Suprapubic skin (tissue), 4 donors: ENCODE data around the gene LEFTY1. TPM values are rescaled to one million over a fixed set of nuclear protein-coding genes. Genes with fewer than 3 reads are reported as not detected.

Source experiments
- DNase-seq, 2 donors: peaks; one replicate each; pipeline ENCODE4 v3.0.0-alpha.2; 2019; ENCODE audit warnings: low spot score in 2 of 2
- H3K27ac ChIP-seq: fragments of 200-600 bp; sonication (generic); one replicate; pipeline ENCODE4 v1.5.1; 2019
- H3K27me3 ChIP-seq: fragments of 200-600 bp; sonication (generic); one replicate; pipeline ENCODE4 v1.5.1; 2019
- H3K36me3 ChIP-seq: fragments of 200-600 bp; sonication (generic); one replicate; pipeline ENCODE4 v1.5.1; 2019
- H3K4me1 ChIP-seq: fragments of 200-600 bp; sonication (generic); one replicate; pipeline ENCODE4 v1.5.1; 2019
- H3K4me3 ChIP-seq: fragments of 200-600 bp; sonication (generic); one replicate; pipeline ENCODE4 v1.5.1; 2019; ENCODE audit warnings: mild to moderate bottlenecking
- H3K9me3 ChIP-seq: fragments of 200-600 bp; sonication (generic); one replicate; pipeline ENCODE4 v1.5.1; 2019
- CTCF ChIP-seq, 2 donors: fragments of 200-600 bp in 1 of 2; fragments of 450-650 bp in 1 of 2; sonication (generic) in 1 of 2; IDR thresholded peaks; one replicate each; pipeline ENCODE4 v1.5.1; 2016 to 2019; ENCODE audit warnings: antibody characterized with exemption in 2 of 2, mild to moderate bottlenecking in 1 of 2, moderate library complexity in 1 of 2
- EP300 ChIP-seq: sonication (generic); formaldehyde crosslinking; IDR thresholded peaks from one replicate; pipeline ENCODE4 v1.6.1; 2017; ENCODE audit warnings: antibody characterized with exemption
- POLR2A ChIP-seq, 2 donors: fragments of 450-650 bp; IDR thresholded peaks; one replicate each; pipeline ENCODE4 v1.6.1; 2017; ENCODE audit warnings: antibody characterized with exemption in 2 of 2, mild to moderate bottlenecking in 2 of 2, moderate library complexity in 2 of 2
- POLR2AphosphoS5 ChIP-seq, 3 donors: sonication (generic); formaldehyde crosslinking; IDR thresholded peaks; one replicate each; pipeline ENCODE4 v1.6.1; 2017; ENCODE audit warnings: antibody characterized with exemption in 3 of 3
- WGBS: methylation state at CpG from one replicate; pipeline ENCODE4 v1.1.5; 2018; 5-methylcytosine and 5-hydroxymethylcytosine counted together
- total RNA-seq, 4 donors: library from RNA; depleted of rRNA; stranded (reverse); fragments of >200 nt; gene quantifications; one replicate each; pipeline ENCODE4 v1.1.0, GENCODE V29; 2016

The LEFTY1 gene
- total RNA-seq, 4 donors from 2014 or later, result not detected

- Histone ChIP-seq H3K9me3 (no peaks in the 10 kb centered on the region), H3K36me3 (peaks cover 44% of the 10 kb centered on the region), H3K27me3 (no peaks in the 10 kb centered on the region), H3K27ac (peak overlapping the region; percentile 95), H3K4me1 (peaks cover 60% of the 10 kb centered on the region), H3K4me3 (no peak overlapping the region)
- TF ChIP-seq POLR2A (IDR thresholded peaks at IDR 0.05) (no peak), CTCF (IDR thresholded peaks at IDR 0.05) (peak; percentile 7 to 47)
- DNase-seq, result no peak
- 47% methylated on average over 10 of the region's 10 CpGs for WGBS
Measured at GRCh38 chr1:225877580-225877979, 11.4 kb downstream of the LEFTY1 start.

- WGBS, result 81% methylated on average over 11 of the region's 12 CpGs
- TF ChIP-seq EP300 (no peak), POLR2A (IDR thresholded peaks at IDR 0.05) (no peak), POLR2AphosphoS5 (IDR thresholded peaks at IDR 0.05) (no peak), CTCF (IDR thresholded peaks at IDR 0.05) (no peak)
- Histone ChIP-seq H3K36me3 (peaks cover 47% of the 10 kb centered on the region), H3K27ac (peak overlapping the region; percentile 95), H3K27me3 (no peaks in the 10 kb centered on the region), H3K4me1 (peaks cover 60% of the 10 kb centered on the region), H3K4me3 (no peak overlapping the region), H3K9me3 (no peaks in the 10 kb centered on the region)
- DNase-seq, result no peak
Measured at GRCh38 chr1:225876900-225877510, 11.9 kb downstream of the LEFTY1 start.

GRCh38 chr1:225875044-225875815, 13.7 kb downstream of the LEFTY1 start:
- TF ChIP-seq POLR2AphosphoS5 (IDR thresholded peaks at IDR 0.05) (no peak), EP300 (no peak), CTCF (IDR thresholded peaks at IDR 0.05) (no peak), POLR2A (IDR thresholded peaks at IDR 0.05) (no peak)
- no peak for DNase-seq
- H3K4me1 ChIP-seq, result peaks cover 45% of the 10 kb centered on the region

GRCh38 chr1:225874431-225874830, 14.5 kb downstream of the LEFTY1 start:
- H3K4me1 ChIP-seq, result peaks cover 37% of the 10 kb centered on the region
- peaks cover 71% of the 10 kb centered on the region for H3K36me3 ChIP-seq
- WGBS, result 93% methylated on average over 11 of the region's 11 CpGs
- DNase-seq, result no peak
- TF ChIP-seq POLR2AphosphoS5 (IDR thresholded peaks at IDR 0.05) (no peak), CTCF (IDR thresholded peaks at IDR 0.05) (no peak), POLR2A (IDR thresholded peaks at IDR 0.05) (no peak), EP300 (no peak)
- H3K27ac ChIP-seq, result peak overlapping the region; percentile 51
- H3K9me3 ChIP-seq, result no peaks in the 10 kb centered on the region
- no peaks in the 10 kb centered on the region for H3K27me3 ChIP-seq
- no peak overlapping the region for H3K4me3 ChIP-seq

More at GRCh38 chr1:225875044-225875815, 13.7 kb downstream of the LEFTY1 start:
- H3K36me3 ChIP-seq, result peaks cover 64% of the 10 kb centered on the region
- H3K4me3 ChIP-seq, result no peak overlapping the region
- H3K27ac ChIP-seq, result peak overlapping the region; percentile 51
- no peaks in the 10 kb centered on the region for H3K27me3 ChIP-seq
- H3K9me3 ChIP-seq, result no peaks in the 10 kb centered on the region
- WGBS, result 67% methylated on average over 8 of the region's 12 CpGs

GRCh38 chr1:225873281-225873850, 15.6 kb downstream of the LEFTY1 start:
- 83% methylated on average over 9 of the region's 10 CpGs for WGBS
- H3K4me1 ChIP-seq, result peaks cover 27% of the 10 kb centered on the region
- TF ChIP-seq POLR2A (IDR thresholded peaks at IDR 0.05), result no peak
- TF ChIP-seq POLR2AphosphoS5 (IDR thresholded peaks at IDR 0.05), result no peak
- TF ChIP-seq EP300, result no peak
- no peak for TF ChIP-seq CTCF (IDR thresholded peaks at IDR 0.05)
- H3K27me3 ChIP-seq, result no peaks in the 10 kb centered on the region
- DNase-seq, result no peak
- H3K4me3 ChIP-seq, result no peak overlapping the region
- peaks cover 82% of the 10 kb centered on the region for H3K36me3 ChIP-seq
- H3K27ac ChIP-seq, result no peak overlapping the region
- H3K9me3 ChIP-seq, result no peaks in the 10 kb centered on the region
